Measurements from ENCODE around the gene ATG101. TPM values are rescaled to one million over a fixed set of nuclear protein-coding genes. Genes with fewer than 3 reads are reported as not detected.
A peak's percentile ranks its signal among the peaks of the same experiment; 100 is the strongest.

ATG101 gene
- total RNA-seq, 4 donors from 2014 or later, result 28.3 to 42.1 (median 37.2) TPM

GRCh38 chr12:52082026-52082668, 12.4 kb downstream of the ATG101 start:
- TF ChIP-seq CTCF (IDR thresholded peaks at IDR 0.05), result no peak
- TF ChIP-seq POLR2A (IDR thresholded peaks at IDR 0.05), result peak in 1 of 2 donors; percentile 16
- peaks cover 0 to 9% of the 10 kb centered on the region in 2 donors for H3K4me1 ChIP-seq
- intact Hi-C loops (cut with DNase I; ENCODE audit: low total_unique reads), result no loop called here
- no peaks in the 10 kb centered on the region for H3K9me3 ChIP-seq
- peak; percentile 49 to 59 for DNase-seq
- H3K27me3 ChIP-seq, result no peaks in the 10 kb centered on the region
- peak overlapping the region; percentile 71 to 72 for H3K27ac ChIP-seq
- H3K4me3 ChIP-seq, result no peak overlapping the region
- H3K36me3 ChIP-seq, result no peaks in the 10 kb centered on the region

GRCh38 chr12:52082669-52082987, 12.8 kb downstream of the ATG101 start:
- peak overlapping the region; percentile 71 to 72 for H3K27ac ChIP-seq
- no peaks in the 10 kb centered on the region for H3K36me3 ChIP-seq
- DNase-seq, result no peak
- no peaks in the 10 kb centered on the region for H3K27me3 ChIP-seq
- no peak overlapping the region for H3K4me3 ChIP-seq
- peaks cover 0 to 9% of the 10 kb centered on the region in 2 donors for H3K4me1 ChIP-seq
- TF ChIP-seq CTCF (IDR thresholded peaks at IDR 0.05) (no peak), POLR2A (IDR thresholded peaks at IDR 0.05) (no peak)
- intact Hi-C loops (cut with DNase I; ENCODE audit: low total_unique reads), result no loop called here
- no peaks in the 10 kb centered on the region for H3K9me3 ChIP-seq

- intact Hi-C loops (cut with DNase I; ENCODE audit: low total_unique reads), result loop anchor here (1.0 kb wide), 1 partner anchor 58 kb away; no protein-coding TSS in a partner anchor
Observed at GRCh38 chr12:52082988-52083637, 13.3 kb downstream of the ATG101 start.

GRCh38 chr12:52083638-52083996, 13.8 kb downstream of the ATG101 start:
- Histone ChIP-seq H3K4me1 (peaks cover 0 to 9% of the 10 kb centered on the region in 2 donors), H3K9me3 (no peaks in the 10 kb centered on the region), H3K36me3 (no peaks in the 10 kb centered on the region), H3K27me3 (no peaks in the 10 kb centered on the region), H3K4me3 (no peak overlapping the region), H3K27ac (peak overlapping the region in 1 of 2 donors; percentile 72)
- no peak for DNase-seq
- intact Hi-C loops (cut with DNase I; ENCODE audit: low total_unique reads), result loop anchor here (1.0 kb wide), 1 partner anchor 58 kb away; no protein-coding TSS in a partner anchor
- TF ChIP-seq CTCF (IDR thresholded peaks at IDR 0.05) (no peak), POLR2A (IDR thresholded peaks at IDR 0.05) (no peak)

More at GRCh38 chr12:52082988-52083637, 13.3 kb downstream of the ATG101 start:
- no peak for TF ChIP-seq POLR2A (IDR thresholded peaks at IDR 0.05)
- TF ChIP-seq CTCF (IDR thresholded peaks at IDR 0.05), result peak; percentile 96 to 98 (median 96)
- no peak overlapping the region for H3K4me3 ChIP-seq
- peak overlapping the region; percentile 71 to 72 for H3K27ac ChIP-seq
- H3K27me3 ChIP-seq, result no peaks in the 10 kb centered on the region
- DNase-seq, result peak in 1 of 2 donors; percentile 69
- no peaks in the 10 kb centered on the region for H3K36me3 ChIP-seq
- H3K9me3 ChIP-seq, result no peaks in the 10 kb centered on the region
- H3K4me1 ChIP-seq, result peaks cover 0 to 9% of the 10 kb centered on the region in 2 donors

GRCh38 chr12:52084491-52085231, 14.9 kb downstream of the ATG101 start:
- no peak for DNase-seq
- no peaks in the 10 kb centered on the region for H3K9me3 ChIP-seq
- H3K27ac ChIP-seq, result no peak overlapping the region
- no peaks in the 10 kb centered on the region for H3K36me3 ChIP-seq
- no peaks in the 10 kb centered on the region for H3K27me3 ChIP-seq
- intact Hi-C loops (cut with DNase I; ENCODE audit: low total_unique reads), result no loop called here
- no peak overlapping the region for H3K4me3 ChIP-seq
- TF ChIP-seq POLR2A (IDR thresholded peaks at IDR 0.05) (no peak), CTCF (IDR thresholded peaks at IDR 0.05) (no peak)
- H3K4me1 ChIP-seq, result peaks cover 0 to 9% of the 10 kb centered on the region in 2 donors

Data from uterus (tissue), 4 donors.